ENCODE data around the gene FAM53B. TPM values are rescaled to one million over a fixed set of nuclear protein-coding genes. Genes with fewer than 3 reads are reported as not detected.

FAM53B gene
- total and polyA plus RNA-seq, 4 donors, result 14.6 to 45.4 (median 18.2) TPM

GRCh38 chr10:124768791-124769190, 24.6 kb upstream of the FAM53B start:
- 96 to 97% methylated on average over 2 of the region's 2 CpGs for WGBS, 2 donors
- Histone ChIP-seq H3K9ac (ENCODE audit: insufficient read depth in 1 of 2, low read length in 2 of 2) (no peak overlapping the region), H3K27me3 (ENCODE audit: control insufficient read depth in 3 of 3, insufficient read depth in 3 of 3, low read length in 2 of 3) (no peaks in the 10 kb centered on the region), H3K9me3 (ENCODE audit: control insufficient read depth in 4 of 4, insufficient read depth in 3 of 4, low read length in 3 of 4) (no peaks in the 10 kb centered on the region), H3K27ac (ENCODE audit: low read depth in 1 of 2, low read length in 1 of 2) (no peak overlapping the region), H3K4me3 (no peak overlapping the region), H3K4me1 (ENCODE audit: control insufficient read depth in 5 of 5, insufficient read depth in 5 of 5, low read length in 5 of 5) (no peaks in the 10 kb centered on the region), H3K36me3 (ENCODE audit: control insufficient read depth in 4 of 4, insufficient read depth in 4 of 4, low read length in 4 of 4) (peaks cover 2 to 17% (median 10%) of the 10 kb centered on the region in 4 donors)
- DNase-seq (no peak), ATAC-seq (ENCODE audit: insufficient read depth, low FRiP score) (no peak)
- no peak for TF ChIP-seq CTCF (IDR thresholded peaks at IDR 0.05; ENCODE audit: control extremely low read depth, extremely low read depth)

- H3K27me3 ChIP-seq (ENCODE audit: control insufficient read depth in 3 of 3, insufficient read depth in 3 of 3, low read length in 2 of 3), result no peaks in the 10 kb centered on the region
- H3K4me1 ChIP-seq (ENCODE audit: control insufficient read depth in 5 of 5, insufficient read depth in 5 of 5, low read length in 5 of 5), result peaks cover 0 to 2% (median 0%) of the 10 kb centered on the region in 5 donors
- DNase-seq (no peak), ATAC-seq (ENCODE audit: insufficient read depth, low FRiP score) (no peak)
- H3K9me3 ChIP-seq (ENCODE audit: control insufficient read depth in 4 of 4, insufficient read depth in 3 of 4, low read length in 3 of 4), result no peaks in the 10 kb centered on the region
- H3K36me3 ChIP-seq (ENCODE audit: control insufficient read depth in 4 of 4, insufficient read depth in 4 of 4, low read length in 4 of 4), result peaks cover 7 to 12% (median 10%) of the 10 kb centered on the region in 4 donors
- no peak overlapping the region for H3K9ac ChIP-seq (ENCODE audit: insufficient read depth in 1 of 2, low read length in 2 of 2)
- no peak overlapping the region for H3K4me3 ChIP-seq
- WGBS, 2 donors, result 64 to 79% methylated on average over 2 of the region's 2 CpGs
- no peak for TF ChIP-seq CTCF (IDR thresholded peaks at IDR 0.05; ENCODE audit: control extremely low read depth, extremely low read depth)
- H3K27ac ChIP-seq (ENCODE audit: low read depth in 1 of 2, low read length in 1 of 2), result no peak overlapping the region
Measured at GRCh38 chr10:124765256-124765655, 21.1 kb upstream of the FAM53B start.

- no peak overlapping the region for H3K27ac ChIP-seq (ENCODE audit: low read depth in 1 of 2, low read length in 1 of 2)
- no peaks in the 10 kb centered on the region for H3K27me3 ChIP-seq (ENCODE audit: control insufficient read depth in 3 of 3, insufficient read depth in 3 of 3, low read length in 2 of 3)
- TF ChIP-seq CTCF (IDR thresholded peaks at IDR 0.05; ENCODE audit: control extremely low read depth, extremely low read depth), result no peak
- peaks cover 0 to 2% (median 0%) of the 10 kb centered on the region in 5 donors for H3K4me1 ChIP-seq (ENCODE audit: control insufficient read depth in 5 of 5, insufficient read depth in 5 of 5, low read length in 5 of 5)
- H3K36me3 ChIP-seq (ENCODE audit: control insufficient read depth in 4 of 4, insufficient read depth in 4 of 4, low read length in 4 of 4), result peaks cover 7 to 15% (median 12%) of the 10 kb centered on the region in 4 donors
- DNase-seq, result no peak
- H3K4me3 ChIP-seq, result no peak overlapping the region
- ATAC-seq (ENCODE audit: insufficient read depth, low FRiP score), result no peak
- WGBS, 2 donors, result 92 to 97% methylated on average over 1 of the region's 1 CpG
- no peak overlapping the region for H3K9ac ChIP-seq (ENCODE audit: insufficient read depth in 1 of 2, low read length in 2 of 2)
- no peaks in the 10 kb centered on the region for H3K9me3 ChIP-seq (ENCODE audit: control insufficient read depth in 4 of 4, insufficient read depth in 3 of 4, low read length in 3 of 4)
Measured at GRCh38 chr10:124763267-124763666, 19.1 kb upstream of the FAM53B start.

- H3K4me3 ChIP-seq, result no peak overlapping the region
- no peak for DNase-seq
- H3K4me1 ChIP-seq (ENCODE audit: control insufficient read depth in 5 of 5, insufficient read depth in 5 of 5, low read length in 5 of 5), result peaks cover 0 to 3% (median 0%) of the 10 kb centered on the region in 5 donors
- no peak overlapping the region for H3K9ac ChIP-seq (ENCODE audit: insufficient read depth in 1 of 2, low read length in 2 of 2)
- no peak overlapping the region for H3K27ac ChIP-seq (ENCODE audit: low read depth in 1 of 2, low read length in 1 of 2)
- 94% methylated on average over 5 of the region's 5 CpGs for WGBS, 2 donors
- H3K36me3 ChIP-seq (ENCODE audit: control insufficient read depth in 4 of 4, insufficient read depth in 4 of 4, low read length in 4 of 4), result peaks cover 9 to 18% (median 13%) of the 10 kb centered on the region in 4 donors
- no peaks in the 10 kb centered on the region for H3K9me3 ChIP-seq (ENCODE audit: control insufficient read depth in 4 of 4, insufficient read depth in 3 of 4, low read length in 3 of 4)
- no peak for TF ChIP-seq CTCF (IDR thresholded peaks at IDR 0.05; ENCODE audit: control extremely low read depth, extremely low read depth)
- H3K27me3 ChIP-seq (ENCODE audit: control insufficient read depth in 3 of 3, insufficient read depth in 3 of 3, low read length in 2 of 3), result no peaks in the 10 kb centered on the region
- ATAC-seq (ENCODE audit: insufficient read depth, low FRiP score), result no peak
Measured at GRCh38 chr10:124762281-124762680, 18.1 kb upstream of the FAM53B start.
